K562 (cell line): Measurements from ENCODE around the gene BTBD3. TPM values are rescaled to one million over a fixed set of nuclear protein-coding genes. Genes with fewer than 3 reads are reported as not detected.

Experiments used
- ATAC-seq: fragments of 200-7000 bp; cut with Tn5 transposase; 3 replicates; pipeline ENCODE4 v1.9.1; 2020; ENCODE audit warnings: moderate library complexity
- BruUV-seq: library from RNA; stranded (reverse); fragments of 400-500 nt; replicated peaks from 2 replicates; lab custom pipeline; 2021; lab: Mats Ljungman, UMichigan
- CTCF ChIA-PET: fragments of 300-600 bp; formaldehyde crosslinking; extraction: SDS; loops from one replicate; lab custom pipeline; 2021; ENCODE audit warnings: low intra/inter-chr PET ratio; lab: Yijun Ruan, JAX
- POLR2A ChIA-PET: fragments of 300-600, 350-650 bp; sonication (Branson Sonifier 250); formaldehyde crosslinking; extraction: SDS; loops from one replicate; lab custom pipeline; 2021; ENCODE audit warnings: antibody characterized with exemption, inconsistent platforms; lab: Yijun Ruan, JAX
- DNase-seq, 4 experiments: peaks; one replicate each; pipeline versions ENCODE4 v3.0.0 to v3.0.0-alpha.2; 2011 to 2018; ENCODE audit warnings: low spot score in 3 of 4, mixed read lengths in 3 of 4; ENCODE audit errors: extremely low read depth in 1 of 4
- FAIRE-seq: peaks from 2 replicates; lab custom pipeline; 2011; peaks lifted over from hg19 to GRCh38; lab: Jason Lieb, UNC
- H2AFZ ChIP-seq: 2 replicates; pipeline ENCODE4 v1.6.0; 2011; ENCODE audit warnings: low read depth, low read length, control low read depth, inconsistent platforms
- H3K27ac ChIP-seq: fragments of 200-600 bp; 3 replicates; pipeline ENCODE4 v1.8.0; 2011; ENCODE audit warnings: low read depth, mild to moderate bottlenecking, control low read depth, inconsistent platforms, low read length, moderate library complexity, mixed read lengths; ENCODE audit errors: extremely low read depth
- H3K27me3 ChIP-seq, 2 experiments: fragments of 300-600 bp in 1 of 2; 2 replicates in 1 of 2; 3 replicates in 1 of 2; pipeline versions ENCODE4 v1.6.0 to v1.8.0; 2011; ENCODE audit warnings: inconsistent platforms in 2 of 2, low read length in 2 of 2, mild to moderate bottlenecking in 1 of 2, mixed read lengths in 1 of 2, moderate library complexity in 1 of 2; ENCODE audit not compliant: control insufficient read depth in 2 of 2, insufficient read depth in 2 of 2
- H3K36me3 ChIP-seq: fragments of 300-600 bp; 3 replicates; pipeline ENCODE4 v1.8.0; 2011; ENCODE audit warnings: mild to moderate bottlenecking, low read length, inconsistent platforms; ENCODE audit not compliant: control insufficient read depth, insufficient read depth
- H3K4me1 ChIP-seq, 2 experiments: fragments of 200-600 bp in 1 of 2; replicated peaks in 1 of 2; 2 replicates in 1 of 2; 3 replicates in 1 of 2; pipeline versions ENCODE4 v1.5.1 to v1.8.0; 2011; ENCODE audit warnings: inconsistent platforms in 2 of 2, low read length in 2 of 2, mild to moderate bottlenecking in 1 of 2, mixed read lengths in 1 of 2, moderate library complexity in 1 of 2; ENCODE audit not compliant: control insufficient read depth in 2 of 2, insufficient read depth in 2 of 2
- H3K4me2 ChIP-seq: 2 replicates; pipeline ENCODE4 v1.6.1; 2011; ENCODE audit warnings: low read length, control low read depth, inconsistent platforms, mixed read lengths; ENCODE audit not compliant: insufficient read depth
- H3K4me3 ChIP-seq: fragments of 200-600 bp; sonication (generic), shearing (Covaris generic); 2 replicates; pipeline ENCODE4 v1.5.1; 2016; ENCODE audit warnings: control low read depth, inconsistent platforms
- H3K79me2 ChIP-seq: fragments of 200-600 bp; 3 replicates; pipeline ENCODE4 v1.8.0; 2011; ENCODE audit warnings: low read length, inconsistent platforms; ENCODE audit not compliant: control insufficient read depth, insufficient read depth
- H3K9ac ChIP-seq, 2 experiments: 2 replicates each; pipeline versions ENCODE4 v1.6.0 to v1.6.1; 2011; ENCODE audit warnings: low read depth in 2 of 2, low read length in 2 of 2, control low read depth in 1 of 2, inconsistent platforms in 1 of 2, mild to moderate bottlenecking in 1 of 2, mixed read lengths in 1 of 2; ENCODE audit not compliant: insufficient read depth in 1 of 2
- H3K9me1 ChIP-seq: one replicate; pipeline ENCODE4 v1.6.0; 2011; ENCODE audit warnings: inconsistent platforms, mild to moderate bottlenecking, low read length, moderate library complexity; ENCODE audit not compliant: control insufficient read depth, insufficient read depth
- H3K9me3 ChIP-seq: replicated peaks from 2 replicates; pipeline ENCODE4 v1.5.1; 2011; ENCODE audit warnings: low read depth, low read length, inconsistent platforms; ENCODE audit not compliant: control insufficient read depth, insufficient read depth
- H4K20me1 ChIP-seq: replicated peaks from 2 replicates; pipeline ENCODE4 v1.6.1; 2011; ENCODE audit warnings: low read length, inconsistent platforms, mixed read lengths; ENCODE audit not compliant: control insufficient read depth, insufficient read depth
- BRD9 ChIP-seq: fragments of 450-650 bp; IDR thresholded peaks from 2 replicates; pipeline ENCODE4 v1.6.1; 2018; ENCODE audit warnings: low read depth; ENCODE audit not compliant: partially characterized antibody
- HLTF ChIP-seq: fragments of 450-650 bp; IDR thresholded peaks from 2 replicates; pipeline ENCODE4 v1.6.1; 2016
- HNRNPL ChIP-seq: fragments of 200-400 bp; formaldehyde crosslinking; IDR thresholded peaks from 2 replicates; pipeline ENCODE4 v1.6.1; 2017; ENCODE audit warnings: low read depth, mild to moderate bottlenecking, low read length
- ILK ChIP-seq: fragments of 450-650 bp; IDR thresholded peaks from 2 replicates; pipeline ENCODE4 v1.6.1; 2016; ENCODE audit warnings: missing genetic modification characterization, low read depth, mild to moderate bottlenecking, missing compliant biosample characterization, moderate library complexity, borderline replicate concordance
- KAT8 ChIP-seq: fragments of 450-650 bp; IDR thresholded peaks from 2 replicates; pipeline ENCODE4 v1.6.1; 2016; ENCODE audit warnings: low read depth, mild to moderate bottlenecking
- LEF1 ChIP-seq: fragments of 450-650 bp; IDR thresholded peaks from 2 replicates; pipeline ENCODE4 v1.6.1; 2016; ENCODE audit warnings: mild to moderate bottlenecking
- MYC ChIP-seq, 2 experiments: fragments of 250-450 bp in 1 of 2; sonication (Bioruptor Pico) in 1 of 2; IDR thresholded peaks; 2 replicates each; pipeline versions ENCODE4 v1.5.1 to v1.6.1; 2012 to 2021; ENCODE audit warnings: low read depth in 2 of 2, borderline replicate concordance in 1 of 2, improper control_type of control experiment in 1 of 2, low read length in 1 of 2, mild to moderate bottlenecking in 1 of 2, moderate library complexity in 1 of 2
- RBM34 ChIP-seq: fragments of 200-400 bp; formaldehyde crosslinking; IDR thresholded peaks from 2 replicates; pipeline ENCODE4 v1.6.1; 2018; ENCODE audit warnings: low read length, borderline replicate concordance; ENCODE audit not compliant: insufficient read depth
- STAT6 ChIP-seq: sonication (generic); formaldehyde crosslinking; IDR thresholded peaks from 2 replicates; pipeline ENCODE4 v1.8.1; 2023; ENCODE audit warnings: mild to moderate bottlenecking, missing genetic modification reagents
- ZNF184 ChIP-seq: sonication (generic); formaldehyde crosslinking; IDR thresholded peaks from 2 replicates; pipeline ENCODE4 v1.5.0; 2020; ENCODE audit warnings: missing genetic modification reagents
- ZNF57 ChIP-seq: fragments of 450-650 bp; formaldehyde crosslinking; IDR thresholded peaks from 2 replicates; pipeline ENCODE4 v1.4.0; 2020; ENCODE audit warnings: mild to moderate bottlenecking, moderate library complexity
- ZNF695 ChIP-seq: fragments of 450-650 bp; formaldehyde crosslinking; IDR thresholded peaks from 2 replicates; pipeline ENCODE4 v1.4.0; 2020; ENCODE audit warnings: mild to moderate bottlenecking, moderate library complexity
- ZNF717 ChIP-seq: fragments of 250-450 bp; sonication (Bioruptor Pico); IDR thresholded peaks from 2 replicates; pipeline ENCODE4 v1.5.0; 2021
- WGBS: fragments of 100-300 bp; shearing (Covaris generic); methylation state at CpG from one replicate; pipeline ENCODE4 v1.1.6; 2016; ENCODE audit warnings: low coverage, mixed read lengths; ENCODE audit not compliant: insufficient coverage; ENCODE audit errors: missing lambda C conversion rate; 5-methylcytosine and 5-hydroxymethylcytosine counted together
- in situ Hi-C: fragments of 300-500 bp; cut with MboI; formaldehyde crosslinking; loops from 4 replicates; pipeline ENCODE4 v1.15.0; 2018; ENCODE audit warnings: inconsistent platforms, mixed read lengths
- intact Hi-C: fragments of 100-400 bp; cut with micrococcal nuclease; formaldehyde crosslinking; loops from 2 replicates; pipeline ENCODE4 v1.14.2; 2022
- polyA plus RNA-seq, 8 experiments: library from polyadenylated mRNA; depleted of rRNA in 4 of 8; stranded (reverse) in 5 of 8; unstranded in 3 of 8; fragments of >200 nt; fragmentation: Nextera tagmentation in 2 of 8; fragmentation: Illumina TruSeq in 1 of 8; extraction: Ambion mirVana in 2 of 8; extraction: Trizol in 1 of 8; gene quantifications; 2 replicates each; pipeline versions ENCODE4 v1.2.1 to v1.2.3, GENCODE V29; 2011 to 2014; ENCODE audit warnings: inconsistent platforms in 1 of 8, missing spikeins in 1 of 8
- total RNA-seq, 7 experiments: library from RNA; depleted of rRNA in 6 of 7; stranded (reverse); fragments of >200 nt in 6 of 7; fragmentation: Illumina TruSeq in 2 of 7; extraction: Trizol in 2 of 7; gene quantifications; 2 replicates each; pipeline versions ENCODE4 v1.2.1 to v1.2.3, GENCODE V29; 2011 to 2021; ENCODE audit warnings: low replicate concordance in 1 of 7

Gene BTBD3
- total and polyA plus RNA-seq, 9 of the 15 experiments (the other 6 are each of a cell fraction or from before 2014, with no cell fraction given), result 1.8 to 11.4 (median 6.4) TPM

- no peak for ATAC-seq
- Histone ChIP-seq H2AFZ (no peak overlapping the region), H3K4me3 (no peak overlapping the region), H3K27me3 (no peaks in the 10 kb centered on the region), H4K20me1 (no peaks in the 10 kb centered on the region), H3K9me1 (no peaks in the 10 kb centered on the region), H3K79me2 (no peaks in the 10 kb centered on the region), H3K36me3 (no peaks in the 10 kb centered on the region), H3K9ac (no peak overlapping the region), H3K4me2 (no peak overlapping the region), H3K27ac (no peak overlapping the region), H3K9me3 (no peaks in the 10 kb centered on the region), H3K4me1 (no peaks in the 10 kb centered on the region; a peak in 1 of 5 replicates)
- TF ChIP-seq ZNF717 (CRISPR knock-in tag), result no peak
- no peak for TF ChIP-seq ZNF184 (CRISPR knock-in tag)
- no peak for TF ChIP-seq LEF1
- in situ Hi-C loops, result no loop called here
- CTCF ChIA-PET, result no interaction called here
- intact Hi-C loops, result no loop called here
- no TSS peak for BruUV-seq
- no peak for DNase-seq
- POLR2A ChIA-PET, result no interaction called here
- FAIRE-seq, result no peak
- WGBS, result 45% methylated on average over 8 of the region's 8 CpGs
These were observed 1.9 kb downstream of the BTBD3 start for GRCh38 chr20:11919581-11919980.

GRCh38 chr20:11920083-11920482 is 2.4 kb downstream of the BTBD3 start:
- in situ Hi-C loops, result no loop called here
- Histone ChIP-seq H3K4me1 (no peaks in the 10 kb centered on the region; a peak in 1 of 5 replicates), H3K4me3 (no peak overlapping the region), H3K9me3 (no peaks in the 10 kb centered on the region), H3K27me3 (no peaks in the 10 kb centered on the region), H2AFZ (no peak overlapping the region), H3K36me3 (no peaks in the 10 kb centered on the region), H3K9ac (no peak overlapping the region), H4K20me1 (no peaks in the 10 kb centered on the region), H3K9me1 (no peaks in the 10 kb centered on the region), H3K4me2 (no peak overlapping the region), H3K27ac (no peak overlapping the region), H3K79me2 (no peaks in the 10 kb centered on the region)
- FAIRE-seq (no peak), DNase-seq (no peak), ATAC-seq (no peak)
- no TSS peak for BruUV-seq
- intact Hi-C loops, result no loop called here
- TF ChIP-seq ZNF57 (CRISPR knock-in tag), result no peak
- TF ChIP-seq HNRNPL, result no peak
- TF ChIP-seq ZNF695, result no peak
- TF ChIP-seq MYC (IDR thresholded peaks at IDR 0.05; ENCODE audit: low read depth, low read length), result no peak
- no peak for TF ChIP-seq MYC (CRISPR knock-in tag; IDR thresholded peaks at IDR 0.05; ENCODE audit: borderline replicate concordance, low read depth)
- TF ChIP-seq ILK (tag), result no peak
- no peak for TF ChIP-seq KAT8
- TF ChIP-seq RBM34, result no peak
- TF ChIP-seq STAT6 (CRISPR knock-in tag), result no peak
- TF ChIP-seq BRD9, result no peak
- TF ChIP-seq HLTF, result no peak
- POLR2A ChIA-PET, result no interaction called here
- WGBS, result 60% methylated on average over 1 of the region's 1 CpG
- CTCF ChIA-PET, result no interaction called here
